Trophoblast cell (in vitro differentiated cells and primary cell): ENCODE results near the gene OPCML.

Source experiments
- DNase-seq, 2 donors: peaks; one replicate each; pipeline ENCODE4 v3.0.0-alpha.2; 2016
- H2AFZ ChIP-seq: 2 replicates; pipeline ENCODE4 v1.6.1; 2013; ENCODE audit warnings: low read length, moderate library complexity, mild to moderate bottlenecking; ENCODE audit not compliant: insufficient read depth, poor library complexity
- H2AK5ac ChIP-seq: 2 replicates; pipeline ENCODE4 v1.6.1; 2013; ENCODE audit warnings: mild to moderate bottlenecking, low read length
- H2BK120ac ChIP-seq: 2 replicates; pipeline ENCODE4 v1.6.1; 2013; ENCODE audit warnings: low read length, mild to moderate bottlenecking, moderate library complexity; ENCODE audit not compliant: insufficient read depth, poor library complexity
- H2BK12ac ChIP-seq: 2 replicates; pipeline ENCODE4 v1.6.1; 2013; ENCODE audit warnings: mild to moderate bottlenecking, low read length, moderate library complexity
- H2BK5ac ChIP-seq: 2 replicates; pipeline ENCODE4 v1.6.1; 2013; ENCODE audit warnings: low read length, low read depth, moderate library complexity, mild to moderate bottlenecking; ENCODE audit not compliant: poor library complexity
- H3K14ac ChIP-seq: 2 replicates; pipeline ENCODE4 v1.6.1; 2013; ENCODE audit warnings: mild to moderate bottlenecking, low read length
- H3K18ac ChIP-seq: 2 replicates; pipeline ENCODE4 v1.6.1; 2013; ENCODE audit warnings: mild to moderate bottlenecking, low read length
- H3K23ac ChIP-seq: 2 replicates; pipeline ENCODE4 v1.6.1; 2013; ENCODE audit warnings: low read length
- H3K27ac ChIP-seq: 2 replicates; pipeline ENCODE4 v1.5.1; 2013; ENCODE audit warnings: low read depth, mild to moderate bottlenecking, inconsistent platforms, low read length, moderate library complexity
- H3K27me3 ChIP-seq: 2 replicates; pipeline ENCODE4 v1.6.1; 2013; ENCODE audit warnings: inconsistent platforms, mild to moderate bottlenecking, low read length, moderate library complexity; ENCODE audit not compliant: insufficient read depth
- H3K36me3 ChIP-seq, 2 experiments: 1 replicate in 1 of 2; 2 replicates in 1 of 2; pipeline ENCODE4 v1.6.1; 2013; ENCODE audit warnings: low read length in 2 of 2, mild to moderate bottlenecking in 2 of 2, moderate library complexity in 1 of 2; ENCODE audit not compliant: insufficient read depth in 2 of 2, control insufficient read depth in 1 of 2
- H3K4ac ChIP-seq: 2 replicates; pipeline ENCODE4 v1.6.1; 2013; ENCODE audit warnings: low read depth, mild to moderate bottlenecking, low read length, moderate library complexity
- H3K4me1 ChIP-seq, 2 experiments: 1 replicate in 1 of 2; 2 replicates in 1 of 2; pipeline ENCODE4 v1.6.1; 2013; ENCODE audit warnings: low read length in 2 of 2, mild to moderate bottlenecking in 2 of 2, moderate library complexity in 1 of 2; ENCODE audit not compliant: insufficient read depth in 2 of 2, control insufficient read depth in 1 of 2
- H3K4me2 ChIP-seq: 2 replicates; pipeline ENCODE4 v1.6.1; 2013; ENCODE audit warnings: inconsistent platforms, mild to moderate bottlenecking, low read length, moderate library complexity
- H3K4me3 ChIP-seq: 2 replicates; pipeline ENCODE4 v1.5.1; 2013; ENCODE audit warnings: mild to moderate bottlenecking, low read depth, low read length, inconsistent platforms
- H3K79me1 ChIP-seq: one replicate; pipeline ENCODE4 v1.6.1; 2013; ENCODE audit warnings: low read length
- H3K79me2 ChIP-seq: 2 replicates; pipeline ENCODE4 v1.6.1; 2013; ENCODE audit warnings: low read length, mild to moderate bottlenecking; ENCODE audit not compliant: control insufficient read depth, insufficient read depth, poor library complexity
- H3K9ac ChIP-seq: 2 replicates; pipeline ENCODE4 v1.6.1; 2013; ENCODE audit warnings: mild to moderate bottlenecking, low read length
- H3K9me3 ChIP-seq: 2 replicates; pipeline ENCODE4 v1.6.1; 2013; ENCODE audit warnings: low read depth, mild to moderate bottlenecking, control low read depth, inconsistent platforms, low read length; ENCODE audit not compliant: insufficient read depth
- H4K12ac ChIP-seq: 2 replicates; pipeline ENCODE4 v1.6.1; 2013; ENCODE audit warnings: low read depth, mild to moderate bottlenecking, low read length, moderate library complexity
- H4K8ac ChIP-seq: 2 replicates; pipeline ENCODE4 v1.6.1; 2013; ENCODE audit warnings: low read depth, mild to moderate bottlenecking, low read length, moderate library complexity
- H4K91ac ChIP-seq: one replicate; pipeline ENCODE4 v1.6.1; 2013; ENCODE audit warnings: low read depth, mild to moderate bottlenecking, low read length, moderate library complexity
- WGBS: extraction: QIAGEN DNeasy Blood & Tissue Kit; methylation state at CpG from one replicate; pipeline ENCODE4 v1.1.7; 2013; ENCODE audit warnings: missing lambda C conversion rate; ENCODE audit not compliant: insufficient read length, insufficient coverage; ENCODE audit errors: extremely low coverage; 5-methylcytosine and 5-hydroxymethylcytosine counted together

Gene OPCML

DNA sequence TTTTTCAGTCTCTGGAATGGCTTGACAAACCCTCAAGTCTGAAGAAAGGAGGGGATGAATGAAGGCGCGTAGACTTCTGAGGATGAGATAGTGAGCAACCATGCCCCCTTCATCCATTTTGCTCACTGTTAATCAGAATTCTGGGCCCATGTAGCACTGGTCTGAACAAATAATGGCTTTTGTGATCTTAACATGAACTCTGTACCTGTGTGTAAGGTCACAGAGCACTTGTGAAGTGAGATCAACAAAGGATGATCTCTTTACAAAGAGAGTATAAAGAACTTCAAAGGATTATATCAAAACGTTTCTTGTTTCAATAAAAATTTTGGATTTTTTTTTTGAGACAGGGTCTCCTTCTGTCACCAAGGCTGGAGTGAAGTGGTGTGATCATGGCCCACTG, 976.7 kb downstream of the OPCML start:
- no peaks in the 10 kb centered on the region for H3K9me3 ChIP-seq
- no peak overlapping the region for H4K12ac ChIP-seq
- H4K91ac ChIP-seq: no peak overlapping the region
- no peaks in the 10 kb centered on the region for H3K36me3 ChIP-seq
- no peak overlapping the region for H2BK12ac ChIP-seq
- H3K79me2 ChIP-seq: no peaks in the 10 kb centered on the region
- no peak overlapping the region for H3K9ac ChIP-seq
- DNase-seq: no peak
- WGBS: no CpG with 5 or more reads among the region's 3 CpGs
- no peak overlapping the region for H3K23ac ChIP-seq
- no peak overlapping the region for H3K4me3 ChIP-seq
- H3K27me3 ChIP-seq: no peaks in the 10 kb centered on the region
- H2BK120ac ChIP-seq: no peak overlapping the region
- no peak overlapping the region for H3K4ac ChIP-seq
- H3K27ac ChIP-seq: no peak overlapping the region
- H3K79me1 ChIP-seq: no peaks in the 10 kb centered on the region
- no peak overlapping the region for H3K18ac ChIP-seq
- H3K4me1 ChIP-seq: peaks cover 0 to 3% of the 10 kb centered on the region in 2 experiments
- H2AFZ ChIP-seq: no peak overlapping the region
- no peak overlapping the region for H3K14ac ChIP-seq
- H4K8ac ChIP-seq: no peak overlapping the region
- H2AK5ac ChIP-seq: no peak overlapping the region
- H3K4me2 ChIP-seq: no peak overlapping the region
- H2BK5ac ChIP-seq: no peak overlapping the region

DNA sequence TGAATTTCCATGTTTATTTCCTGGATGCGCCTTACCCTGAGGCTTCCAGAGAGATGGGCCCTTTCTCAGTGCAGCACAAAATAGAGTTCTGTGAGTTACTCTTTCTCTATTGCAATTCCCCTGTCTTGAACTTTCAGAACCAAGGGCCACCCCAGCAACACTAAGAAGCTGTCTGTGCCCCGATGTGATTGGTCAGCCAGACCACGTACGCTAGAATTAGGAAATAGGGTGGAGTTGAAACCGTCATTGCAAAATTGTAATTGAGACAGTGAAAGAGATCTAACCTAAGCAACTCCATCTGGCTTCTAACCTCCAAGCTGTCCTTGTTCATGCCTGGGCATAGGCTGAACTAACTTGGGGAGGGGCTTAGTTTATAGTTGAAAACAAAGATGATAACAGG, 981.3 kb downstream of the OPCML start:
- H3K4me2 ChIP-seq: no peak overlapping the region
- H3K4ac ChIP-seq: no peak overlapping the region
- no peak overlapping the region for H3K18ac ChIP-seq
- H3K79me2 ChIP-seq: no peaks in the 10 kb centered on the region
- H2BK5ac ChIP-seq: no peak overlapping the region
- H3K4me1 ChIP-seq: no peaks in the 10 kb centered on the region
- DNase-seq: no peak
- no peak overlapping the region for H3K14ac ChIP-seq
- no peaks in the 10 kb centered on the region for H3K36me3 ChIP-seq
- H3K23ac ChIP-seq: no peak overlapping the region
- no peaks in the 10 kb centered on the region for H3K9me3 ChIP-seq
- no peak overlapping the region for H4K12ac ChIP-seq
- no peak overlapping the region for H2AK5ac ChIP-seq
- WGBS: no CpG with 5 or more reads among the region's 5 CpGs
- no peak overlapping the region for H3K4me3 ChIP-seq
- H3K79me1 ChIP-seq: no peaks in the 10 kb centered on the region
- no peak overlapping the region for H2BK12ac ChIP-seq
- no peaks in the 10 kb centered on the region for H3K27me3 ChIP-seq
- H3K27ac ChIP-seq: no peak overlapping the region
- no peak overlapping the region for H2AFZ ChIP-seq
- H2BK120ac ChIP-seq: no peak overlapping the region
- H4K91ac ChIP-seq: no peak overlapping the region
- H3K9ac ChIP-seq: no peak overlapping the region
- H4K8ac ChIP-seq: no peak overlapping the region

DNA sequence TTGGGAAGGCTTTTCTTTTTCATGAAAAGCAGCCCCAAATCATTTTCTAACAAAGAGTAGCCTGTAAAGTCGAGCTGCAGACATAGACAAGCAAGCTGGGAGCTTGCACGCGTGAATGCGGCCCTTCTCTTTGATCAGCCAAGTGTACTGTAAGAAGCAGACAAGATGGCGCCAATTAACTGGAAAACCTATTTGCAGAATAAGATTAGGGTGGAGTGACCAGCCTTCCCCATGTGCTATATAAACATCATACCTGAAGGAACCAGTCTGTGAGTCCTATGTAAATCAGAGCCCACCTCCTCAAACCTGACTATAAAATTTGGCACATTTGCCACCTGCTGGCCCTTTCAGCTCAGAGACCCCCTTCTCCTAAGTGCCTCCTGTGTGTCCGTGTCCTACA, 982.7 kb downstream of the OPCML start:
- no peaks in the 10 kb centered on the region for H3K36me3 ChIP-seq
- H3K4ac ChIP-seq: no peak overlapping the region
- H3K4me2 ChIP-seq: no peak overlapping the region
- DNase-seq: no peak
- no peaks in the 10 kb centered on the region for H3K9me3 ChIP-seq
- H3K27ac ChIP-seq: no peak overlapping the region
- H4K91ac ChIP-seq: no peak overlapping the region
- H2BK120ac ChIP-seq: no peak overlapping the region
- no peak overlapping the region for H2AK5ac ChIP-seq
- no peak overlapping the region for H3K14ac ChIP-seq
- no CpG with 5 or more reads among the region's 6 CpGs for WGBS
- no peak overlapping the region for H3K23ac ChIP-seq
- no peak overlapping the region for H3K18ac ChIP-seq
- no peak overlapping the region for H3K9ac ChIP-seq
- H2BK12ac ChIP-seq: no peak overlapping the region
- H3K4me3 ChIP-seq: no peak overlapping the region
- no peak overlapping the region for H2BK5ac ChIP-seq
- H4K12ac ChIP-seq: no peak overlapping the region
- H3K79me2 ChIP-seq: no peaks in the 10 kb centered on the region
- H3K27me3 ChIP-seq: no peaks in the 10 kb centered on the region
- H3K79me1 ChIP-seq: no peaks in the 10 kb centered on the region
- no peaks in the 10 kb centered on the region for H3K4me1 ChIP-seq
- H2AFZ ChIP-seq: no peak overlapping the region
- no peak overlapping the region for H4K8ac ChIP-seq

DNA sequence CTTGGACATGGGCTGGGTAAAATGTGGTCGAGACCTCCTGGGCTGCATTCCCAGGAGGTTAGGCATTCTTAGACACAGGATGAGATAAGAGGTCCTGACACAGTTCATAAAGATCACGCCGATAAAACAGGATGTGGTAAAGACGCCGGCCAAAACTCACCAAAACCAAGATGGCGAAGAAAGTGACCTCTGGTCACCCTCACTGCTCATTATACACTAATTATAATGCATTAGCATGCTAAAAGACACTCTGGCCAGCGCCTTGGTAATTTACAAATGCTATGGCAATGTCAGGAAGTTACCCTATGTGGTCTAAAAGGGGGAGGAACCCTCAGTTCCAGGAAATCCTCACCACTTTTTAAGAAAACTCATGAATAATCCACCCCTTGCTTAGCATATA, 983.3 kb downstream of the OPCML start:
- H2BK5ac ChIP-seq: no peak overlapping the region
- no peak overlapping the region for H2BK120ac ChIP-seq
- peak in 1 of 2 donors; percentile 40 for DNase-seq
- H3K4me1 ChIP-seq: no peaks in the 10 kb centered on the region
- H3K9me3 ChIP-seq: no peaks in the 10 kb centered on the region
- H2BK12ac ChIP-seq: no peak overlapping the region
- H2AFZ ChIP-seq: no peak overlapping the region
- H3K4me3 ChIP-seq: no peak overlapping the region
- H3K18ac ChIP-seq: no peak overlapping the region
- H3K36me3 ChIP-seq: no peaks in the 10 kb centered on the region
- H3K23ac ChIP-seq: no peak overlapping the region
- no peak overlapping the region for H3K27ac ChIP-seq
- no peaks in the 10 kb centered on the region for H3K27me3 ChIP-seq
- no peaks in the 10 kb centered on the region for H3K79me2 ChIP-seq
- WGBS: no CpG with 5 or more reads among the region's 7 CpGs
- H3K79me1 ChIP-seq: no peaks in the 10 kb centered on the region
- no peak overlapping the region for H2AK5ac ChIP-seq
- no peak overlapping the region for H3K14ac ChIP-seq
- no peak overlapping the region for H3K4me2 ChIP-seq
- no peak overlapping the region for H3K4ac ChIP-seq
- no peak overlapping the region for H4K91ac ChIP-seq
- H3K9ac ChIP-seq: no peak overlapping the region
- no peak overlapping the region for H4K8ac ChIP-seq
- H4K12ac ChIP-seq: no peak overlapping the region
